ENCODE results near the gene BLOC1S3.

Gene BLOC1S3

GRCh38 chr19:45216667-45217066 lies 38.1 kb downstream of the BLOC1S3 start:
- TF ChIP-seq CTCF (IDR thresholded peaks at IDR 0.05; ENCODE audit: insufficient read depth, low read depth, low read length, missing control alignments), result no peak
- DNase-seq (ENCODE audit: low read depth), result no peak

GRCh38 chr19:45217193-45217956 lies 38.8 kb downstream of the BLOC1S3 start:
- no peak for TF ChIP-seq CTCF (IDR thresholded peaks at IDR 0.05; ENCODE audit: insufficient read depth, low read depth, low read length, missing control alignments)
- H3K4me3 ChIP-seq (ENCODE audit: low read length), result no peak overlapping the region
- DNase-seq (ENCODE audit: low read depth), result no peak

More at GRCh38 chr19:45216667-45217066, 38.1 kb downstream of the BLOC1S3 start:
- H3K4me3 ChIP-seq (ENCODE audit: low read length), result no peak overlapping the region

GRCh38 chr19:45217957-45218334 lies 39.4 kb downstream of the BLOC1S3 start:
- no peak for DNase-seq (ENCODE audit: low read depth)
- no peak overlapping the region for H3K4me3 ChIP-seq (ENCODE audit: low read length)
- no peak for TF ChIP-seq CTCF (IDR thresholded peaks at IDR 0.05; ENCODE audit: insufficient read depth, low read depth, low read length, missing control alignments)

- no peak for DNase-seq (ENCODE audit: low read depth)
- no peak overlapping the region for H3K4me3 ChIP-seq (ENCODE audit: low read length)
- no peak for TF ChIP-seq CTCF (IDR thresholded peaks at IDR 0.05; ENCODE audit: insufficient read depth, low read depth, low read length, missing control alignments)
Observed at GRCh38 chr19:45218426-45218825, 39.8 kb downstream of the BLOC1S3 start.

GRCh38 chr19:45218911-45219743 lies 40.5 kb downstream of the BLOC1S3 start:
- DNase-seq (ENCODE audit: low read depth), result no peak
- H3K4me3 ChIP-seq (ENCODE audit: low read length), result no peak overlapping the region
- TF ChIP-seq CTCF (IDR thresholded peaks at IDR 0.05; ENCODE audit: insufficient read depth, low read depth, low read length, missing control alignments), result no peak

- no peak for TF ChIP-seq CTCF (IDR thresholded peaks at IDR 0.05; ENCODE audit: insufficient read depth, low read depth, low read length, missing control alignments)
- DNase-seq (ENCODE audit: low read depth), result no peak
- no peak overlapping the region for H3K4me3 ChIP-seq (ENCODE audit: low read length)
Observed at GRCh38 chr19:45222724-45223123, 44.1 kb downstream of the BLOC1S3 start.
